Embryonic facial prominence (tissue), 1 donor: ENCODE measurements around the gene METTL25B.

Source experiments
- DNase-seq: peaks from one replicate; pipeline ENCODE4 v3.0.0-alpha.2; 2016; ENCODE audit errors: extremely low spot score

METTL25B gene

GRCh38 chr1:156700736-156701531 is 27.3 kb upstream of the METTL25B start:
- no peak for DNase-seq

- no peak for DNase-seq
Measured at GRCh38 chr1:156703336-156703735, 24.9 kb upstream of the METTL25B start.

GRCh38 chr1:156703741-156704140 is 24.5 kb upstream of the METTL25B start:
- no peak for DNase-seq

- no peak for DNase-seq
Measured at GRCh38 chr1:156704166-156704711, 24.0 kb upstream of the METTL25B start.

GRCh38 chr1:156704930-156705320 is 23.3 kb upstream of the METTL25B start:
- no peak for DNase-seq

GRCh38 chr1:156705321-156705917 is 22.9 kb upstream of the METTL25B start, which contains the start of gene CRABP2:
TSS of gene CRABP2 (minus strand) at chr1:156705583. CDS start at chr1:156705446, 137 bp downstream.
- DNase-seq = no peak

- DNase-seq = peak; percentile 81
Measured at GRCh38 chr1:156705918-156706656, 22.2 kb upstream of the METTL25B start.

GRCh38 chr1:156706657-156707416 is 21.4 kb upstream of the METTL25B start:
- DNase-seq = no peak

- DNase-seq = no peak
Measured at GRCh38 chr1:156707417-156708217, 20.7 kb upstream of the METTL25B start.

- no peak for DNase-seq
Measured at GRCh38 chr1:156708218-156708661, 20.0 kb upstream of the METTL25B start.

GRCh38 chr1:156709031-156709430 is 19.2 kb upstream of the METTL25B start:
- no peak for DNase-seq

- no peak for DNase-seq
Measured at GRCh38 chr1:156709757-156710489, 18.3 kb upstream of the METTL25B start.

GRCh38 chr1:156711011-156711817 is 17.1 kb upstream of the METTL25B start:
- no peak for DNase-seq

- DNase-seq = no peak
Measured at GRCh38 chr1:156712626-156713025, 15.6 kb upstream of the METTL25B start.

GRCh38 chr1:156714830-156715229 is 13.4 kb upstream of the METTL25B start:
- DNase-seq = no peak

GRCh38 chr1:156717351-156717750 is 10.9 kb upstream of the METTL25B start:
- DNase-seq = no peak

GRCh38 chr1:156721131-156721530 is 7.1 kb upstream of the METTL25B start:
- no peak for DNase-seq

GRCh38 chr1:156721535-156721934 is 6.7 kb upstream of the METTL25B start:
- no peak for DNase-seq

- DNase-seq = peak; percentile 70
Measured at GRCh38 chr1:156725683-156726280, 2.5 kb upstream of the METTL25B start.
